Heart left ventricle (tissue), 16 donors: Measurements from ENCODE around the gene RAB32. TPM values are rescaled to one million over a fixed set of nuclear protein-coding genes. Genes with fewer than 3 reads are reported as not detected.

Source experiments
- ATAC-seq, 4 donors: fragments of 200-7000 bp; cut with Tn5 transposase; one replicate each; pipeline ENCODE4 v1.9.1; 2020 to 2022; ENCODE audit warnings: moderate library complexity in 4 of 4, mild to moderate bottlenecking in 3 of 4, moderate number of reproducible peaks in 1 of 4
- DNase-seq, 5 donors: peaks; one replicate each; pipeline ENCODE4 v3.0.0-alpha.2; 2020
- H3K27ac ChIP-seq, 12 donors: fragments of 200-600 bp; sonication (generic) in 4 of 12; one replicate each; pipeline versions ENCODE4 v1.5.0 to v1.8.0; 2016 to 2022; ENCODE audit warnings: mild to moderate bottlenecking in 2 of 12
- H3K27me3 ChIP-seq, 9 donors: fragments of 200-600 bp; sonication (generic) in 2 of 9; one replicate each; pipeline versions ENCODE4 v1.5.1 to v1.8.0; 2016 to 2022; ENCODE audit warnings: mild to moderate bottlenecking in 3 of 9
- H3K36me3 ChIP-seq, 9 donors: fragments of 200-600 bp; sonication (generic) in 2 of 9; one replicate each; pipeline versions ENCODE4 v1.5.0 to v1.8.0; 2018 to 2022; ENCODE audit warnings: mild to moderate bottlenecking in 2 of 9
- H3K4me1 ChIP-seq, 12 donors: fragments of 200-600 bp; sonication (generic) in 4 of 12; one replicate each; pipeline versions ENCODE4 v1.5.0 to v1.8.0; 2016 to 2022; ENCODE audit warnings: mild to moderate bottlenecking in 3 of 12
- H3K4me3 ChIP-seq, 12 donors: fragments of 200-600 bp; sonication (generic) in 4 of 12; one replicate each; pipeline versions ENCODE4 v1.5.0 to v1.8.0; 2017 to 2022; ENCODE audit warnings: mild to moderate bottlenecking in 9 of 12, moderate library complexity in 4 of 12
- H3K9me3 ChIP-seq, 12 donors: fragments of 200-600 bp; sonication (generic) in 4 of 12; one replicate each; pipeline versions ENCODE4 v1.5.0 to v1.8.0; 2016 to 2022; ENCODE audit warnings: mild to moderate bottlenecking in 1 of 12
- CTCF ChIP-seq, 12 donors: fragments of 200-600 bp; sonication (generic) in 4 of 12; IDR thresholded peaks; one replicate each; pipeline versions ENCODE4 v1.5.0 to v1.8.0; 2018 to 2022; ENCODE audit warnings: antibody characterized with exemption in 12 of 12, mild to moderate bottlenecking in 5 of 12
- POLR2A ChIP-seq, 2 donors: fragments of 450-650 bp; IDR thresholded peaks; one replicate each; pipeline ENCODE4 v1.6.1; 2017; ENCODE audit warnings: antibody characterized with exemption in 2 of 2, mild to moderate bottlenecking in 2 of 2, moderate library complexity in 2 of 2
- WGBS, 4 donors: extraction: QIAGEN DNeasy Blood & Tissue Kit in 2 of 4; methylation state at CpG; one replicate each; pipeline versions ENCODE4 v1.1.5 to v1.1.7; 2013 to 2018; 5-methylcytosine and 5-hydroxymethylcytosine counted together
- intact Hi-C, 10 donors: fragments of 100-400 bp; cut with DNase I; formaldehyde crosslinking; loops; one replicate each; pipeline versions ENCODE4 v1.11.1 to v1.14.2; 2022
- polyA plus RNA-seq, 2 donors: library from polyadenylated mRNA; stranded (reverse); fragments of 200-250 nt; gene quantifications; one replicate each; pipeline ENCODE4 v1.2.3, GENCODE V29; 2013
- total RNA-seq, 9 donors: library from RNA; depleted of rRNA in 2 of 9; stranded (reverse); fragments of >200 nt in 2 of 9; fragmentation: NEBNext Ultra II Directional in 3 of 9; extraction: Animal tissue kit (Norgen Biotek cat#: 25700) in 3 of 9; gene quantifications; one replicate each; pipeline versions ENCODE4 v1.1.0 to v1.2.4, GENCODE V29; 2016 to 2023
- donor health status: ischemic (EF 13 %, LVEDD 7.1; RV severe dilation, severe dysfunction).
- donor health status: healthy with polysubstance abuse.
- donor health status: DM: no; HTN: yes; CAD: no.
- donor health status: DM: no; HTN: no; CAD: no.
- donor health status: ischemic (EF 25% LVEDD 6.9; RV normal size, moderate dysfunction).
- donor health status: ischemic (EF 25% LVEDD 5.7; RV mildly dilated, moderate dysfunction).
- donor health status: healthy.
- donor health status: DM: yes; HTN: yes; CAD: no.
- donor health status: ischemic (EF 35%, LVEDD 5.7; RV mildly dilated, moderate dysfunction).
- donor health status: nonischemic (EF 11% LVEDD 7.7; RV severe dilation, severe dysfunction).
- donor health status: DM: yes; HTN: yes; CAD: no.
- donor health status: PGD.
- donor health status: ischemic (EF 29% LVEDD 5.4; RV normal size, mild dysfunction).
- donor health status: nonischemic (EF 23%, LVEDD 6.1; RV moderate dilation, normal function).

Gene RAB32
- total and polyA plus RNA-seq, 11 donors, result 1.9 to 22.7 (median 7.7) TPM

DNA sequence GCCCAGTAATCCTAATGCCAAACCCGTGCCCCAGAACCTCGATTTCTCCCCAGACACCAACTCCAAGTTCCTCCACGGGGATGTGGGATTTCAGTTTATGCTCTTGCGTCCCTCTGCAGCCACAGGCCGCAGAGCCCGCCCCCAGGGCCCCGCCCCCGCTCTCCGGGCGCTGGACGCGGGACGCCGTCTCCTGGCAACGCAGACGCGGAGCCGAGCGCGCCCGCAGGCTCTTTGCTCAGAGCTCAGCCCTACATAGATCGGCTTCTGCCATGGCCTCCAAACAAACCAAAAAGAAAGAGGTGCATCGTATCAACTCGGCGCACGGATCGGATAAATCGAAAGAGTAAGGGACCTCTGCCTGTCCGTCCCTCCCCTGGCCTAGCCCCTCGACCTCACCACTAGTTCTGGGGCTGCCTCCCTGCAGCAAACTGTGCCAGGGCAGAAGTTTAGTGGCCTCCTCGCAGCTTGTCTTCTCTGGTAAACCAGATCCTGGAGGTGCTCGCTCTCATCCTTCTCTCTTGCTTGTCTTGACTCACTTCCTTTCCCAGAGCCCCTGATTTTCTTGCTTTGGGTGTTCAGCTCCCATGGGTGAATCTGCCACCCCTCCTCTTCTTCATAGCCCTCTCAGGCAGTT lies 55.3 kb downstream of the RAB32 start, which contains the start of gene ADGB:
Gene ADGB, plus strand, starts transcription at position 201 of the 634 bp plus-strand sequence. Its CDS starts 69 bp downstream, at position 270.
- peak; percentile 51 to 96 (median 91) for ATAC-seq
- intact Hi-C loops, result loop anchor here in 1 of 10 donors (2.0 kb wide), 1 partner anchor 58 kb away; no protein-coding TSS in a partner anchor
- Histone ChIP-seq H3K4me1 (peaks cover 0 to 34% (median 2%) of the 10 kb centered on the region in 12 donors), H3K27me3 (peaks cover 0 to 4% (median 0%) of the 10 kb centered on the region in 9 donors), H3K9me3 (no peaks in the 10 kb centered on the region), H3K27ac (no peak within 1 kb of the TSS), H3K4me3 (peak within 1 kb of the TSS in 11 of 12 donors; percentile 10 to 55 (median 46)), H3K36me3 (no peaks in the 10 kb centered on the region)
- peak; percentile 57 to 89 (median 70) for DNase-seq
- WGBS, 4 donors, result 4 to 7% (median 4%) methylated on average over 15 to 32 of the region's 32 CpGs
- TF ChIP-seq POLR2A (IDR thresholded peaks at IDR 0.05), result no peak
- no peak for TF ChIP-seq CTCF (IDR thresholded peaks at IDR 0.05)

- 66 to 83% (median 67%) methylated on average over 4 of the region's 4 CpGs for WGBS, 4 donors
- no peak for TF ChIP-seq POLR2A (IDR thresholded peaks at IDR 0.05)
- no peak for TF ChIP-seq CTCF (IDR thresholded peaks at IDR 0.05)
Observed at GRCh38 chr6:146601352-146601751, 57.7 kb downstream of the RAB32 start.

DNA sequence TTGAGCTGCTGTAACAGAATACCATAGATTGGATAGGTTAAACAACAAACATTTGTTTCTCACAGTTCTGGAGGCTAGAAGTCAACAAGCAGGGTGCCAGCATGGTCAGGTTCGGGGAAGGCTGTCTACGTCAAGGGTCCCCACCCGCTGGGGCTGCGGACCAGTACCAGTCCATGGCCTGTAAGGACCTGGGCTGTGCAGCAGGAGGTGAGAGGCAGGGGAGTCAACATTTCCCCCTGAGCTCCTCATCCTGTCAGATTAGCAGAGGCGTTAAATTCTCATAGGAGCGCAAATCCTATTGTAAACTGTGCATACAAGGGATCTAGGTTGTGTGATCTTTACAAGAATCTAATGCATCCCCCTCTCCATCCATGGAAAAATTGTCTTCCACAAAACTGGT lies 58.9 kb downstream of the RAB32 start:
- Histone ChIP-seq H3K9me3 (peaks cover 0 to 9% (median 0%) of the 10 kb centered on the region in 12 donors), H3K27ac (no peak overlapping the region), H3K4me1 (peaks cover 0 to 9% (median 2%) of the 10 kb centered on the region in 12 donors), H3K36me3 (no peaks in the 10 kb centered on the region), H3K27me3 (no peaks in the 10 kb centered on the region), H3K4me3 (no peak overlapping the region)
- no peak for DNase-seq
- 47 to 71% (median 62%) methylated on average over 6 of the region's 6 CpGs for WGBS, 4 donors
- intact Hi-C loops, result no loop called here
- TF ChIP-seq CTCF (IDR thresholded peaks at IDR 0.05) (no peak), POLR2A (IDR thresholded peaks at IDR 0.05) (no peak)
- ATAC-seq, result no peak

More at GRCh38 chr6:146601352-146601751, 57.7 kb downstream of the RAB32 start:
- ATAC-seq, result no peak
- intact Hi-C loops, result no loop called here
- H3K4me1 ChIP-seq, result peaks cover 0 to 20% (median 2%) of the 10 kb centered on the region in 12 donors
- H3K27me3 ChIP-seq, result no peaks in the 10 kb centered on the region
- DNase-seq, result no peak
- no peaks in the 10 kb centered on the region for H3K9me3 ChIP-seq
- no peaks in the 10 kb centered on the region for H3K36me3 ChIP-seq
- no peak overlapping the region for H3K4me3 ChIP-seq
- H3K27ac ChIP-seq, result no peak overlapping the region

Other genes starting within 250 kb of the RAB32 start
- gene ADGB, start 55.1 kb downstream of the RAB32 start, total RNA-seq, result not detected
- gene ADGB, start 55.1 kb downstream of the RAB32 start, polyA plus RNA-seq, result not detected